K562 (cell line): ENCODE results near the gene IQGAP3. TPM values are rescaled to one million over a fixed set of nuclear protein-coding genes. Genes with fewer than 3 reads are reported as not detected.

Experiments
- CBX1 ChIP-seq: sonication (generic); IDR thresholded peaks from 2 replicates; pipeline ENCODE4 v1.6.1; 2016; ENCODE audit warnings: antibody characterized with exemption, low read depth, mild to moderate bottlenecking
- CBX2 ChIP-seq: fragments of 200-600 bp; sonication (generic); IDR thresholded peaks from one replicate; pipeline ENCODE4 v1.6.1; 2012; ENCODE audit warnings: mild to moderate bottlenecking, low read length, inconsistent platforms; ENCODE audit not compliant: insufficient read depth, poor library complexity, severe bottlenecking
- CXXC5 ChIP-seq: fragments of 250-450 bp; sonication (Bioruptor Pico); IDR thresholded peaks from 2 replicates; pipeline ENCODE4 v1.8.0; 2022; ENCODE audit warnings: inconsistent platforms, mild to moderate bottlenecking, moderate library complexity
- MBD2 ChIP-seq: sonication (generic); IDR thresholded peaks from 2 replicates; pipeline ENCODE4 v1.6.1; 2016; ENCODE audit warnings: low read depth, borderline replicate concordance
- MEF2A ChIP-seq: IDR thresholded peaks from 2 replicates; pipeline ENCODE4 v1.6.1; 2011; ENCODE audit warnings: low read depth, mild to moderate bottlenecking, low read length, moderate library complexity; ENCODE audit not compliant: control insufficient read depth
- MIER1 ChIP-seq: fragments of 450-650 bp; IDR thresholded peaks from 2 replicates; pipeline ENCODE4 v1.6.1; 2016; ENCODE audit warnings: antibody characterized with exemption, mild to moderate bottlenecking, low read depth
- NCOA2 ChIP-seq, 2 experiments: fragments of 450-650 bp; IDR thresholded peaks; 2 replicates each; pipeline ENCODE4 v1.6.1; 2018; ENCODE audit warnings: mild to moderate bottlenecking in 2 of 2, moderate library complexity in 1 of 2; ENCODE audit not compliant: partially characterized antibody in 2 of 2
- NFE2L1 ChIP-seq: fragments of 450-650 bp; IDR thresholded peaks from 2 replicates; pipeline ENCODE4 v1.6.1; 2016; ENCODE audit warnings: missing genetic modification characterization, low read depth, mild to moderate bottlenecking, missing compliant biosample characterization, moderate library complexity, borderline replicate concordance
- PCBP2 ChIP-seq: fragments of 200-400 bp; formaldehyde crosslinking; IDR thresholded peaks from 2 replicates; pipeline ENCODE4 v1.6.1; 2018; ENCODE audit warnings: low read length, low read depth, mild to moderate bottlenecking, moderate library complexity; ENCODE audit not compliant: poor library complexity, severe bottlenecking
- SLC30A9 ChIP-seq: fragments of 250-450 bp; sonication (Bioruptor Pico); IDR thresholded peaks from 2 replicates; pipeline ENCODE4 v1.8.0; 2022; ENCODE audit warnings: mild to moderate bottlenecking, moderate library complexity
- TAF15 ChIP-seq: fragments of 200-400 bp; formaldehyde crosslinking; IDR thresholded peaks from 2 replicates; pipeline ENCODE4 v1.6.1; 2017; ENCODE audit warnings: mild to moderate bottlenecking, low read depth, low read length, moderate library complexity
- THRAP3 ChIP-seq: fragments of 450-650 bp; IDR thresholded peaks from 2 replicates; pipeline ENCODE4 v1.6.1; 2016; ENCODE audit warnings: mild to moderate bottlenecking, inconsistent platforms, borderline replicate concordance
- ZBTB8A ChIP-seq: fragments of 450-650 bp; IDR thresholded peaks from 2 replicates; pipeline ENCODE4 v1.6.1; 2018; ENCODE audit warnings: mild to moderate bottlenecking, moderate library complexity; ENCODE audit not compliant: partially characterized antibody
- ZC3H11A ChIP-seq: IDR thresholded peaks from 2 replicates; pipeline ENCODE4 v1.6.1; 2012; ENCODE audit warnings: low read depth, low read length, improper control_type of control experiment
- ZC3H4 ChIP-seq: sonication (generic); formaldehyde crosslinking; IDR thresholded peaks from 2 replicates; pipeline ENCODE4 v1.9.0; 2021; ENCODE audit warnings: missing genetic modification reagents, borderline replicate concordance
- ZFP1 ChIP-seq: fragments of 450-650 bp; formaldehyde crosslinking; IDR thresholded peaks from 2 replicates; pipeline ENCODE4 v1.4.0; 2020; ENCODE audit warnings: mild to moderate bottlenecking, mixed read lengths
- ZNF551 ChIP-seq: fragments of 250-450 bp; sonication (Bioruptor Pico); IDR thresholded peaks from 2 replicates; pipeline ENCODE4 v1.5.0; 2021; ENCODE audit warnings: mild to moderate bottlenecking, moderate library complexity
- ZNF583 ChIP-seq: fragments of 250-450 bp; sonication (Bioruptor Pico); IDR thresholded peaks from 2 replicates; pipeline ENCODE4 v1.4.0; 2020
- polyA plus RNA-seq, 8 experiments: library from polyadenylated mRNA; depleted of rRNA in 4 of 8; stranded (reverse) in 5 of 8; unstranded in 3 of 8; fragments of >200 nt; fragmentation: Nextera tagmentation in 2 of 8; fragmentation: Illumina TruSeq in 1 of 8; extraction: Ambion mirVana in 2 of 8; extraction: Trizol in 1 of 8; gene quantifications; 2 replicates each; pipeline versions ENCODE4 v1.2.1 to v1.2.3, GENCODE V29; 2011 to 2014; ENCODE audit warnings: inconsistent platforms in 1 of 8, missing spikeins in 1 of 8
- total RNA-seq, 7 experiments: library from RNA; depleted of rRNA in 6 of 7; stranded (reverse); fragments of >200 nt in 6 of 7; fragmentation: Illumina TruSeq in 2 of 7; extraction: Trizol in 2 of 7; gene quantifications; 2 replicates each; pipeline versions ENCODE4 v1.2.1 to v1.2.3, GENCODE V29; 2011 to 2021; ENCODE audit warnings: low replicate concordance in 1 of 7
- TF ChIP-seq, protein P1 (sequence below), 2 experiments: IDR thresholded peaks; 2 replicates each; pipeline ENCODE4 v1.6.1; 2011; ENCODE audit warnings: borderline replicate concordance in 1 of 2, control low read depth in 1 of 2, low read depth in 1 of 2, low read length in 1 of 2, mild to moderate bottlenecking in 1 of 2, mixed read lengths in 1 of 2, moderate library complexity in 1 of 2; ENCODE audit not compliant: insufficient read depth in 1 of 2, insufficient read length in 1 of 2, poor library complexity in 1 of 2, severe bottlenecking in 1 of 2; ENCODE audit errors: extremely low read depth in 1 of 2
- TF ChIP-seq, protein P2 (sequence below): fragments of 250-450 bp; sonication (Bioruptor Pico); IDR thresholded peaks from 2 replicates; pipeline ENCODE4 v1.5.0; 2020; ENCODE audit warnings: mild to moderate bottlenecking
- TF ChIP-seq, protein P3 (sequence below): sonication (generic); formaldehyde crosslinking; IDR thresholded peaks from 2 replicates; pipeline ENCODE4 v1.4.0; 2020; ENCODE audit warnings: mild to moderate bottlenecking, missing genetic modification reagents
- TF ChIP-seq, protein P4 (sequence below): fragments of 250-450 bp; sonication (Bioruptor Pico); IDR thresholded peaks from 2 replicates; pipeline ENCODE4 v1.8.0; 2022; ENCODE audit warnings: moderate library complexity, mild to moderate bottlenecking, inconsistent platforms

Gene IQGAP3
- total and polyA plus RNA-seq, 9 of the 15 experiments (the other 6 are each of a cell fraction or from before 2014, with no cell fraction given) = 1.4 to 16.6 (median 11.9) TPM

DNA sequence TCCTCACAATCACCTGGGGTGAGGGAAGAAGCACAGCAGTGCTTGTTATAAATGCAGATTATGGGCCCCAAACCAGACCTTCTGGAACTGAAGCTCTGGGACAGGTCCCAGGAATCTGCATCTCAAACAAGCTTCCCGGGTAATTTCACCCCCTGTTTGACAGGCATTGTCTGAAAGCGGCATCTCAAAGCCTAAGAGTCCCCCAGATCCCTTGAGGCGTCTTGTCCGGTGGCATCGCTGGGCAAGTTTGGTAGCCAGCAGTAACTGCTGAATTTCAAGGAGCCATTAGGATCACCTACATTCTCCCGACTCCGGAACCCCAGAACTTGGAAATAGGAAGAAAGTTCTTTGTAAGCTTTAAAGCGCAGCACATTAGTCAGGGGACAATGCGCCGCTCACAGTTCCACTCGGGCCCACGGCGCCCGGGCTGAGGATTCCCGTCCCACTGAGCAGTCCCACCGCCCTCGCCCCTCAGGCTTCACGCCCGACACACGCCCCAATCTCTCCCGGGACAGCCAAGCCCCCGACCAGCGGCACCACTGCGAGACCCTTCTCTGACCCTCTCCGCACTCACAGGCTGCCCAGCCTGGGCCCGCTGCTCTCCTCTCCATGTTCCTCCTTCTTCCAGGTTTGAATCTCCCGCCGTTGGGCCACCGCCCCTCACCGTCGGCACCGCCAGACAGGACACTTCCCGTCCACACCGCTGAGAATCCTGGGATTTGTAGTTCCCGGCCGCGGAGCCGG lies at the start of gene IQGAP3 (continued):
- TF ChIP-seq ZC3H4 (CRISPR knock-in tag) (no peak), ZC3H11A (no peak), PCBP2 (no peak), ZNF551 (CRISPR knock-in tag) (no peak), TAF15 (no peak), THRAP3 (no peak), CBX1 (no peak), SLC30A9 (no peak), MEF2A (no peak), ZBTB8A (no peak), CXXC5 (CRISPR knock-in tag) (peak; percentile 84), ZNF583 (no peak), ZFP1 (CRISPR knock-in tag) (no peak), CBX2 (no peak), MBD2 (no peak; the same call in 1 of the 2 replicates), NCOA2 (IDR thresholded peaks at IDR 0.05; ENCODE audit: partially characterized antibody in 2 of 2) (no peak), NFE2L1 (tag) (no peak), MIER1 (no peak)
- TF ChIP-seq, protein P1, sequence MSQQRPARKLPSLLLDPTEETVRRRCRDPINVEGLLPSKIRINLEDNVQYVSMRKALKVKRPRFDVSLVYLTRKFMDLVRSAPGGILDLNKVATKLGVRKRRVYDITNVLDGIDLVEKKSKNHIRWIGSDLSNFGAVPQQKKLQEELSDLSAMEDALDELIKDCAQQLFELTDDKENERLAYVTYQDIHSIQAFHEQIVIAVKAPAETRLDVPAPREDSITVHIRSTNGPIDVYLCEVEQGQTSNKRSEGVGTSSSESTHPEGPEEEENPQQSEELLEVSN (IDR thresholded peaks at IDR 0.05; ENCODE audit: borderline replicate concordance in 1 of 2, extremely low read depth in 1 of 2, insufficient read depth in 1 of 2, insufficient read length in 1 of 2, low read depth in 1 of 2, low read length in 1 of 2, poor library complexity in 1 of 2, severe bottlenecking in 1 of 2) = peak; percentile 40 to 71
- TF ChIP-seq, protein P2, sequence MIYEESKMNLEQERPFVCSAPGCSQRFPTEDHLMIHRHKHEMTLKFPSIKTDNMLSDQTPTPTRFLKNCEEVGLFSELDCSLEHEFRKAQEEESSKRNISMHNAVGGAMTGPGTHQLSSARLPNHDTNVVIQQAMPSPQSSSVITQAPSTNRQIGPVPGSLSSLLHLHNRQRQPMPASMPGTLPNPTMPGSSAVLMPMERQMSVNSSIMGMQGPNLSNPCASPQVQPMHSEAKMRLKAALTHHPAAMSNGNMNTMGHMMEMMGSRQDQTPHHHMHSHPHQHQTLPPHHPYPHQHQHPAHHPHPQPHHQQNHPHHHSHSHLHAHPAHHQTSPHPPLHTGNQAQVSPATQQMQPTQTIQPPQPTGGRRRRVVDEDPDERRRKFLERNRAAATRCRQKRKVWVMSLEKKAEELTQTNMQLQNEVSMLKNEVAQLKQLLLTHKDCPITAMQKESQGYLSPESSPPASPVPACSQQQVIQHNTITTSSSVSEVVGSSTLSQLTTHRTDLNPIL (CRISPR knock-in tag) = no peak
- TF ChIP-seq, protein P3, sequence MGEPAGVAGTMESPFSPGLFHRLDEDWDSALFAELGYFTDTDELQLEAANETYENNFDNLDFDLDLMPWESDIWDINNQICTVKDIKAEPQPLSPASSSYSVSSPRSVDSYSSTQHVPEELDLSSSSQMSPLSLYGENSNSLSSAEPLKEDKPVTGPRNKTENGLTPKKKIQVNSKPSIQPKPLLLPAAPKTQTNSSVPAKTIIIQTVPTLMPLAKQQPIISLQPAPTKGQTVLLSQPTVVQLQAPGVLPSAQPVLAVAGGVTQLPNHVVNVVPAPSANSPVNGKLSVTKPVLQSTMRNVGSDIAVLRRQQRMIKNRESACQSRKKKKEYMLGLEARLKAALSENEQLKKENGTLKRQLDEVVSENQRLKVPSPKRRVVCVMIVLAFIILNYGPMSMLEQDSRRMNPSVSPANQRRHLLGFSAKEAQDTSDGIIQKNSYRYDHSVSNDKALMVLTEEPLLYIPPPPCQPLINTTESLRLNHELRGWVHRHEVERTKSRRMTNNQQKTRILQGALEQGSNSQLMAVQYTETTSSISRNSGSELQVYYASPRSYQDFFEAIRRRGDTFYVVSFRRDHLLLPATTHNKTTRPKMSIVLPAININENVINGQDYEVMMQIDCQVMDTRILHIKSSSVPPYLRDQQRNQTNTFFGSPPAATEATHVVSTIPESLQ (CRISPR knock-in tag) = no peak
- TF ChIP-seq, protein P4, sequence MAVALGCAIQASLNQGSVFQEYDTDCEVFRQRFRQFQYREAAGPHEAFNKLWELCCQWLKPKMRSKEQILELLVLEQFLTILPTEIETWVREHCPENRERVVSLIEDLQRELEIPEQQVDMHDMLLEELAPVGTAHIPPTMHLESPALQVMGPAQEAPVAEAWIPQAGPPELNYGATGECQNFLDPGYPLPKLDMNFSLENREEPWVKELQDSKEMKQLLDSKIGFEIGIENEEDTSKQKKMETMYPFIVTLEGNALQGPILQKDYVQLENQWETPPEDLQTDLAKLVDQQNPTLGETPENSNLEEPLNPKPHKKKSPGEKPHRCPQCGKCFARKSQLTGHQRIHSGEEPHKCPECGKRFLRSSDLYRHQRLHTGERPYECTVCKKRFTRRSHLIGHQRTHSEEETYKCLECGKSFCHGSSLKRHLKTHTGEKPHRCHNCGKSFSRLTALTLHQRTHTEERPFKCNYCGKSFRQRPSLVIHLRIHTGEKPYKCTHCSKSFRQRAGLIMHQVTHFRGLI (CRISPR knock-in tag) = no peak
